Lung (tissue), 12 donors: ENCODE results near the gene TEKTIP1. TPM values are rescaled to one million over a fixed set of nuclear protein-coding genes. Genes with fewer than 3 reads are reported as not detected.

Experiments
- ATAC-seq: fragments of 200-7000 bp; cut with Tn5 transposase; one replicate; pipeline ENCODE4 v1.9.1; 2020; ENCODE audit warnings: moderate number of reproducible peaks; ENCODE audit not compliant: insufficient read depth, low FRiP score
- DNase-seq, 3 donors: peaks; one replicate each; pipeline ENCODE4 v3.0.0-alpha.2; 2013 to 2017
- H3K27ac ChIP-seq, 2 donors: one replicate each; pipeline ENCODE4 v1.5.1; 2013; ENCODE audit warnings: mild to moderate bottlenecking in 2 of 2, moderate library complexity in 2 of 2, control low read depth in 1 of 2, inconsistent platforms in 1 of 2, low read depth in 1 of 2, low read length in 1 of 2
- H3K27me3 ChIP-seq, 3 donors: one replicate each; pipeline ENCODE4 v1.5.1; 2013; ENCODE audit warnings: low read length in 2 of 3; ENCODE audit not compliant: control insufficient read depth in 3 of 3, insufficient read depth in 3 of 3
- H3K36me3 ChIP-seq, 4 donors: one replicate each; pipeline ENCODE4 v1.5.1; 2013; ENCODE audit warnings: low read length in 4 of 4, mild to moderate bottlenecking in 1 of 4, moderate library complexity in 1 of 4; ENCODE audit not compliant: control insufficient read depth in 4 of 4, insufficient read depth in 4 of 4
- H3K4me1 ChIP-seq, 5 donors: one replicate each; pipeline ENCODE4 v1.5.1; 2013; ENCODE audit warnings: low read length in 5 of 5, mild to moderate bottlenecking in 2 of 5, moderate library complexity in 1 of 5; ENCODE audit not compliant: control insufficient read depth in 5 of 5, insufficient read depth in 5 of 5
- H3K4me3 ChIP-seq: one replicate; pipeline ENCODE4 v1.5.1; 2013; ENCODE audit warnings: mild to moderate bottlenecking, control low read depth, moderate library complexity
- H3K9ac ChIP-seq, 2 donors: one replicate each; pipeline ENCODE4 v1.5.1; 2013; ENCODE audit warnings: low read length in 2 of 2, control low read depth in 1 of 2; ENCODE audit not compliant: insufficient read depth in 1 of 2
- H3K9me3 ChIP-seq, 4 donors: one replicate each; pipeline ENCODE4 v1.5.1; 2013; ENCODE audit warnings: low read length in 3 of 4, mild to moderate bottlenecking in 1 of 4, moderate library complexity in 1 of 4; ENCODE audit not compliant: control insufficient read depth in 4 of 4, insufficient read depth in 3 of 4
- CTCF ChIP-seq: IDR thresholded peaks from 2 replicates; pipeline ENCODE4 v1.5.1; 2012; ENCODE audit warnings: mild to moderate bottlenecking; ENCODE audit errors: control extremely low read depth, extremely low read depth
- WGBS, 2 donors: extraction: QIAGEN DNeasy Blood & Tissue Kit; methylation state at CpG; one replicate each; pipeline ENCODE4 v1.1.7; 2013; 5-methylcytosine and 5-hydroxymethylcytosine counted together
- polyA plus RNA-seq, 2 donors: library from polyadenylated mRNA; stranded (reverse); fragments of 200-250 nt; gene quantifications; one replicate each; pipeline ENCODE4 v1.2.1, GENCODE V29; 2013
- total RNA-seq, 2 donors: library from RNA; depleted of rRNA in 1 of 2; stranded (reverse); fragments of >200 nt in 1 of 2; gene quantifications; one replicate each; pipeline ENCODE4 v1.2.1, GENCODE V29; 2014 to 2021
- donor health status: control.
- donor health status: control.
- donor health status: Bipolar disorder and iron deficiency.
- donor health status: healthy.
- donor health status: DM: yes; HTN: yes; CAD: no.

Gene TEKTIP1
- total and polyA plus RNA-seq, 4 donors: 0.20 to 5.8 (median 0.91) TPM

DNA sequence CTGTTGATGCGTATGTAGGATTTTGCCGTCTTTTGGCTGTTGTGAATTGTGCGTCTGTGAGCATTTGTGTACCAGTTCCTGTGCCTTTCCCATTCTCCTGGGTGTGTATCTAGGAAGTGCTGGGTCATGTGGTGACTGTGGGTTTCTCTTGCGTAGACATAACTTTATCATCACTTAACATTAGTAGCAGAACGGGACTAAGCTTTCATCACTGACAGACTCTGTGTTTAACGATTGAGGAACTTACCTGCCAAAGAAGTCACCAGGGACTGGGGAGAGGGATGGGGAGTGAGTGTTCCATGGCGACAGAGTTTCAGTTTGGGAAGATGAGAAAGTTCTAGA, 17.9 kb upstream of the TEKTIP1 start:
- no peak for TF ChIP-seq CTCF
- Histone ChIP-seq H3K27ac (no peak overlapping the region), H3K9ac (no peak overlapping the region), H3K27me3 (no peaks in the 10 kb centered on the region), H3K36me3 (peaks cover 0 to 35% (median 16%) of the 10 kb centered on the region in 4 donors), H3K4me3 (no peak overlapping the region), H3K4me1 (peaks cover 0 to 7% (median 2%) of the 10 kb centered on the region in 5 donors), H3K9me3 (peaks cover 0 to 1% (median 0%) of the 10 kb centered on the region in 4 donors)
- no peak for ATAC-seq
- 68 to 77% methylated on average over 7 of the region's 7 CpGs for WGBS, 2 donors
- no peak for DNase-seq

GRCh38 chr19:3522421-3523360, 16.3 kb upstream of the TEKTIP1 start:
- Histone ChIP-seq H3K9me3 (peaks cover 0 to 1% (median 0%) of the 10 kb centered on the region in 4 donors), H3K9ac (no peak overlapping the region), H3K4me1 (peaks cover 0 to 2% (median 0%) of the 10 kb centered on the region in 5 donors), H3K27me3 (no peaks in the 10 kb centered on the region), H3K4me3 (no peak overlapping the region), H3K36me3 (peaks cover 1 to 52% (median 22%) of the 10 kb centered on the region in 4 donors), H3K27ac (no peak overlapping the region)
- TF ChIP-seq CTCF: no peak
- ATAC-seq (no peak), DNase-seq (no peak)
- 94 to 96% methylated on average over 39 to 40 of the region's 40 CpGs for WGBS, 2 donors

GRCh38 chr19:3523361-3524077, 15.5 kb upstream of the TEKTIP1 start:
- peaks cover 3 to 59% (median 24%) of the 10 kb centered on the region in 4 donors for H3K36me3 ChIP-seq
- H3K4me3 ChIP-seq: no peak overlapping the region
- H3K27ac ChIP-seq: no peak overlapping the region

More at GRCh38 chr19:3523361-3524077, 15.5 kb upstream of the TEKTIP1 start:
- TF ChIP-seq CTCF: no peak
- H3K27me3 ChIP-seq: no peaks in the 10 kb centered on the region
- H3K9ac ChIP-seq: no peak overlapping the region
- DNase-seq (no peak), ATAC-seq (no peak)
- H3K4me1 ChIP-seq: peaks cover 0 to 2% (median 0%) of the 10 kb centered on the region in 5 donors
- 92 to 94% methylated on average over 21 of the region's 21 CpGs for WGBS, 2 donors
- H3K9me3 ChIP-seq: peaks cover 0 to 1% (median 0%) of the 10 kb centered on the region in 4 donors
